GM23248 (cell line): Measurements from ENCODE around the gene KHDRBS1.

Source experiments
- EZH2 ChIP-seq: fragments of 200-600 bp; sonication (generic); IDR thresholded peaks from 2 replicates; pipeline ENCODE4 v1.6.1; 2018; ENCODE audit warnings: antibody characterized with exemption, mild to moderate bottlenecking; ENCODE audit not compliant: insufficient read depth, poor library complexity, severe bottlenecking
- EZH2phosphoT487 ChIP-seq: fragments of 200-600 bp; sonication (generic); IDR thresholded peaks from 2 replicates; pipeline ENCODE4 v1.6.1; 2018; ENCODE audit warnings: antibody characterized with exemption, moderate library complexity, mild to moderate bottlenecking, low read depth; ENCODE audit not compliant: insufficient read depth

- TF ChIP-seq EZH2 (no peak), EZH2phosphoT487 (no peak)
These were observed 32.7 kb upstream of the KHDRBS1 start for GRCh38 chr1:31980835-31981455.
